GM12865 (cell line): ENCODE results near the gene CKAP5.

Experiments used
- DNase-seq: peaks from one replicate; pipeline ENCODE4 v3.0.0; 2010; ENCODE audit warnings: low read depth
- H3K4me3 ChIP-seq: 2 replicates; pipeline ENCODE4 v1.5.1; 2011; ENCODE audit warnings: mild to moderate bottlenecking, low read depth, low read length, control low read depth
- CTCF ChIP-seq: IDR thresholded peaks from 2 replicates; pipeline ENCODE4 v1.5.1; 2011; ENCODE audit warnings: low read length, control low read depth, low read depth, inconsistent platforms; ENCODE audit not compliant: insufficient read depth; ENCODE audit errors: missing control alignments

CKAP5 gene

DNA sequence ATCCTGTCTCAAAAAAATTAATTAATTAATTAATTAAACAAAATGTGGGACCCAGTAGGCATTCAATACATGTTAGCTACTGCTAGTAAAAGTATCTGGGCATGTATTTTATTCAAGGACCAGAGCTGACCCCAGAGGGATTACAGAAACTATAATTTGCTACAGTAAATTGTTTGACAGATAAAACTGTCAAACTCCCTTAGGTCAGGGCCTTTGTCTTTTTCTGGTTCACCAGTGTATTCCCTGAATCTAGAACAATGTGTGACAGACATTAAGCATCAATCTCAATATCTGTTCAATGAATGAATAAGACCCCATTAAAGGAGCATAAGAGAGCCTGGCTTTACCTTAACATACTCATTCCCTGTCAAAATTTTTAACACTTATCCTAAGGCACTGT, 6.0 kb downstream of the CKAP5 start:
- no peak for TF ChIP-seq CTCF

DNA sequence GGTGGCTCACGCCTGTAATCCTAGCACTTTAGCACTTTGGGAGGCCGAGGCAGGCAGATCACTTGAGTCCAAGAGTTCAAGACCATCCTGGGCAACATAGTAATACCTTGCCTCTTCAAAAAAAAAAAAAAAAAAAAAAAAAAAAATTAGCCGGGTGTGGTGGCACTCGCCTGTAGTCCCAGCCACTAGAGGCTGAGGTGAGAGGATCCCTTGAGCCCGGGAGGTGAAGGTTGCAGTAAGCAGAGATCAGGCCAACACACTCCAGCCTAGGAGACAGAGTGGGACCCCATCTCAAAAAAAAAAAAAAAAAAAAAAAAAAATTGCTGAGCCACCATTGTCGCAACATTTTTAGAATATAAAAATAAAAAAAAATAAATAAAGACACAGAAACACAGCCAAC, 7.6 kb downstream of the CKAP5 start:
- no peak for TF ChIP-seq CTCF
- DNase-seq: no peak

More for the DNA sequence above, 6.0 kb downstream of the CKAP5 start:
- H3K4me3 ChIP-seq: no peak overlapping the region
- no peak for DNase-seq

GRCh38 chr11:46837860-46838259, 8.2 kb downstream of the CKAP5 start:
- DNase-seq: no peak
- no peak overlapping the region for H3K4me3 ChIP-seq
- no peak for TF ChIP-seq CTCF

More for the DNA sequence above, 7.6 kb downstream of the CKAP5 start:
- H3K4me3 ChIP-seq: no peak overlapping the region

DNA sequence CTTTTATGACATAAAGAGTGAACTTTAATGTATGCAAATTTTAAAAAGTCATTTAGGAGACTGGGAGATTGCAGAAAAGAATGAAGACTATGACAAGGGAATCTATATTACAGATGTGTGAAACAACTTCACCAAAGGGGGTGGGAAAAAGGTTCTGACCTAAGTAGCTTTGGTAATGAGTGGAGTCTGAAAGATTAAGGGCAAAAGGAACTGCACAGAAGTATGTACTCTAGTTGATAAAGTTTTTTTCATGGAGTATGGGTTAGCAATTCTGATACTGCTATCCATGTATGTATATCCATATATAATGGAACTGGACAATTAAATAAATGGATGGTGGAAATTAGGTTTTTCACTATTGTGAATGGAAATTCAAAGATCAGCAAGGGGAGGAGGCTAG, 9.2 kb downstream of the CKAP5 start:
- no peak for DNase-seq
- TF ChIP-seq CTCF: no peak

DNA sequence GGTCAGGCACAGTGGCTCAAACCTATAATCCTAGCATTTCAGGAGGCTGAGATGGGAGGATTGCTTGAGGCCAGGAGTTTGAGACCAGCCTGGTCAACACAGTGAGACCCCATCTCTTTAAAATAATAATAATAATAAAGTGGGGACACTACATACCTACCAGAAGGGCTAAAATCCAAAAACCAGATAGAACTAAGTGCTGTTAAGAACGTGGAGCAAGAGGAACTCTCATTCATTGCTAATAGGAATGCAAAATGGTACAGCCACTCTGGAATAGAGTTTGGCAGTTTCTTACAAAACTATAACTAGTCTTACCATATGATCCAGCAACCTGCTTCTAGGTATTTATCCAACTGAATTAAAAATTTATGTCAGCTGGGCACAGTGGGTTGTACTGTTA, 9.6 kb downstream of the CKAP5 start:
- H3K4me3 ChIP-seq: no peak overlapping the region
- no peak for TF ChIP-seq CTCF
- no peak for DNase-seq

More for the DNA sequence above, 9.2 kb downstream of the CKAP5 start:
- no peak overlapping the region for H3K4me3 ChIP-seq

- no peak overlapping the region for H3K4me3 ChIP-seq
- no peak for DNase-seq
- TF ChIP-seq CTCF: no peak
These were observed 10.2 kb downstream of the CKAP5 start for GRCh38 chr11:46835897-46836296.

DNA sequence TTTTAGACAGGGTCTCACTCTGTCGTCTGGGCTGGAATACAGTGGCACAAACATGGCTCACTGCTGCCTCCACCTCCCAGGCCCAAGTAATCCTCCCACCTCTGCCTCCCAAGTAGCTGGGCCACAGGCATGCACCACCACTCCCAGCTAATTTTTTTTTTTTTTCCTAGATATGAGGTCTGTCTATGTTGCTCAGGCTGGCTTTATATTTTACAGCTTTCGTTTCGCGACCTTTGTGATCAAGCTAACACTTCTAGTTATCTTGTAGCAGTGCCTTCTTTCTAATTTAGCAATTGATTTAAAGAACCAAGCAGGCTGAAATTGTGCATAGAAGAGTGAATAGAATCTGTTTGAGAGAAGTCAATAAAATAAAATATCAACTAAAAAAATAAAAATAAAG, 11.3 kb downstream of the CKAP5 start:
- DNase-seq: no peak
- TF ChIP-seq CTCF: no peak
- no peak overlapping the region for H3K4me3 ChIP-seq
